ENCODE measurements around the gene MEX3A. TPM values are rescaled to one million over a fixed set of nuclear protein-coding genes. Genes with fewer than 3 reads are reported as not detected.

MEX3A gene
- total RNA-seq, 1 experiment from 2014 or later, result 90.0 TPM

DNA sequence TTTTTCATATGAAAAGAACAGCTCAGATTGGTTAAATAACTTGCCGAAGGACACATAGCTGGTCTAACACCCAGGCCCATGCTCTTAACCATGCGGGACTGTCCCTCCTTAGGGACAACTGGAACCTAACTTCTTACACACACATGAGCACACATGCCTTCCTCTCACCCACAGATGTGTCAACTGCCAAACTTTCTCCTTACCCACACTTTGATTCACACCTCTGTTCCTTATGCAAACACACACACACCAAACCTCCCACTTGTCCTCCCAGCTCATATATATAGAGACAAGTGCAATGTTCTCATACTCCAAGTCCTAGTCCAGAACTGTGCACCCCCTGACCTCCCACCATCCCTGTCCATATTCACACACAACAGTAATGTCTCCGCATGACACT, 17.1 kb downstream of the MEX3A start:
- Histone ChIP-seq H3K27ac (ENCODE audit: low read depth, low read length, poor library complexity, severe bottlenecking) (no peak overlapping the region), H3K4me1 (ENCODE audit: insufficient read depth, low read length, poor library complexity, severe bottlenecking) (peaks cover 11% of the 10 kb centered on the region), H3K4me3 (ENCODE audit: low read depth, low read length, poor library complexity, severe bottlenecking) (no peak overlapping the region), H3K27me3 (replicated peaks; ENCODE audit: insufficient read depth, low read depth, low read length, poor library complexity) (no peaks in the 10 kb centered on the region), H3K36me3 (ENCODE audit: insufficient read depth, low read length, poor library complexity, severe bottlenecking) (no peaks in the 10 kb centered on the region), H3K9me3 (ENCODE audit: low read depth, low read length, poor library complexity, severe bottlenecking) (no peaks in the 10 kb centered on the region)
- intact Hi-C loops (cut with micrococcal nuclease; ENCODE audit: unreplicated experiment), result loop anchor here (5.0 kb wide), 1 partner anchor 128 kb away; no protein-coding TSS in a partner anchor
- TF ChIP-seq, protein P1, sequence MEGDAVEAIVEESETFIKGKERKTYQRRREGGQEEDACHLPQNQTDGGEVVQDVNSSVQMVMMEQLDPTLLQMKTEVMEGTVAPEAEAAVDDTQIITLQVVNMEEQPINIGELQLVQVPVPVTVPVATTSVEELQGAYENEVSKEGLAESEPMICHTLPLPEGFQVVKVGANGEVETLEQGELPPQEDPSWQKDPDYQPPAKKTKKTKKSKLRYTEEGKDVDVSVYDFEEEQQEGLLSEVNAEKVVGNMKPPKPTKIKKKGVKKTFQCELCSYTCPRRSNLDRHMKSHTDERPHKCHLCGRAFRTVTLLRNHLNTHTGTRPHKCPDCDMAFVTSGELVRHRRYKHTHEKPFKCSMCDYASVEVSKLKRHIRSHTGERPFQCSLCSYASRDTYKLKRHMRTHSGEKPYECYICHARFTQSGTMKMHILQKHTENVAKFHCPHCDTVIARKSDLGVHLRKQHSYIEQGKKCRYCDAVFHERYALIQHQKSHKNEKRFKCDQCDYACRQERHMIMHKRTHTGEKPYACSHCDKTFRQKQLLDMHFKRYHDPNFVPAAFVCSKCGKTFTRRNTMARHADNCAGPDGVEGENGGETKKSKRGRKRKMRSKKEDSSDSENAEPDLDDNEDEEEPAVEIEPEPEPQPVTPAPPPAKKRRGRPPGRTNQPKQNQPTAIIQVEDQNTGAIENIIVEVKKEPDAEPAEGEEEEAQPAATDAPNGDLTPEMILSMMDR (conservative IDR thresholded peaks at IDR 0.05; ENCODE audit: low read depth, low read length), result no peak
- no peak for TF ChIP-seq EZH2 (IDR thresholded peaks at IDR 0.05; ENCODE audit: borderline replicate concordance, low read depth, low read length, poor library complexity, severe bottlenecking)
- no TSS peak for BruUV-seq (replicated peaks)
- ChIA-PET CTCF (interaction anchor here (2.1 kb wide), 1 partner anchor 127 kb away, joined by 17 read pairs; no protein-coding TSS in a partner anchor), POLR2A (ENCODE audit: low non-redundant PET) (no interaction called here)
- no peak for DNase-seq (ENCODE audit: low spot score)

DNA sequence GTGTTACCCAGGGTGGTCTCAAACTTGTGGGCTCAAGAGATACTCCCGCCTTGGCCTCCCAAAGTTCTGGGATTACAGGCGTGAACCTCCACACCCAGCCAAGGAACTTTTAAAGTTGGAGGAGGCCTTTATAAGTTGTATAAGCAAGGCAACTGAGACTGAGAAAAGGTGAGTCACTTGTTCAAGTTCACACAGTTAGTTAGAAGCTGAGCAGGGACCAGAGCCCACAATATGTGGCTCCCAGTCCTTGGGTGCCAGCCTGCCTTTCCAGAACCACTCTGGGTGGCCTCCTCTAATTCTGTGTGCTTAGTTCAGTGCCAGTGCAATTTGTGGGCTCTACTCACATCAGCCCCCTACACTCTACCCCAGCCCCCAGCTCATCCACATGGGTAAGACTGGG, 17.6 kb downstream of the MEX3A start:
- no peaks in the 10 kb centered on the region for H3K27me3 ChIP-seq (replicated peaks; ENCODE audit: insufficient read depth, low read depth, low read length, poor library complexity)
- no peaks in the 10 kb centered on the region for H3K9me3 ChIP-seq (ENCODE audit: low read depth, low read length, poor library complexity, severe bottlenecking)
- intact Hi-C loops (cut with micrococcal nuclease; ENCODE audit: unreplicated experiment), result loop anchor here (5.0 kb wide), 1 partner anchor 127 kb away; no protein-coding TSS in a partner anchor
- H3K4me1 ChIP-seq (ENCODE audit: insufficient read depth, low read length, poor library complexity, severe bottlenecking), result peaks cover 11% of the 10 kb centered on the region
- no peak overlapping the region for H3K4me3 ChIP-seq (ENCODE audit: low read depth, low read length, poor library complexity, severe bottlenecking)
- no TSS peak for BruUV-seq (replicated peaks)
- POLR2A ChIA-PET (ENCODE audit: low non-redundant PET), result no interaction called here
- TF ChIP-seq EZH2 (IDR thresholded peaks at IDR 0.05; ENCODE audit: borderline replicate concordance, low read depth, low read length, poor library complexity, severe bottlenecking), result no peak
- TF ChIP-seq, protein P1 (conservative IDR thresholded peaks at IDR 0.05; ENCODE audit: low read depth, low read length), result no peak
- H3K36me3 ChIP-seq (ENCODE audit: insufficient read depth, low read length, poor library complexity, severe bottlenecking), result no peaks in the 10 kb centered on the region
- DNase-seq (ENCODE audit: low spot score), result no peak
- no peak overlapping the region for H3K27ac ChIP-seq (ENCODE audit: low read depth, low read length, poor library complexity, severe bottlenecking)
- CTCF ChIA-PET, result interaction anchor here (2.1 kb wide), 1 partner anchor 126 kb away, joined by 17 read pairs; no protein-coding TSS in a partner anchor

GRCh38 chr1:156063997-156064285, 18.3 kb downstream of the MEX3A start:
- CTCF ChIA-PET, result interaction anchor here (0.6 to 0.7 kb wide), 2 partner anchors 56 to 81 kb away, joined by 4 to 10 read pairs; no protein-coding TSS in a partner anchor
- H3K4me1 ChIP-seq (ENCODE audit: insufficient read depth, low read length, poor library complexity, severe bottlenecking), result peaks cover 11% of the 10 kb centered on the region
- TF ChIP-seq, protein P1 (conservative IDR thresholded peaks at IDR 0.05; ENCODE audit: low read depth, low read length), result no peak
- TF ChIP-seq EZH2 (IDR thresholded peaks at IDR 0.05; ENCODE audit: borderline replicate concordance, low read depth, low read length, poor library complexity, severe bottlenecking), result no peak
- no peaks in the 10 kb centered on the region for H3K36me3 ChIP-seq (ENCODE audit: insufficient read depth, low read length, poor library complexity, severe bottlenecking)
- H3K4me3 ChIP-seq (ENCODE audit: low read depth, low read length, poor library complexity, severe bottlenecking), result no peak overlapping the region
- no peaks in the 10 kb centered on the region for H3K9me3 ChIP-seq (ENCODE audit: low read depth, low read length, poor library complexity, severe bottlenecking)
- no peak for DNase-seq (ENCODE audit: low spot score)
- no TSS peak for BruUV-seq (replicated peaks)
- intact Hi-C loops (cut with micrococcal nuclease; ENCODE audit: unreplicated experiment), result no loop called here
- no peak overlapping the region for H3K27ac ChIP-seq (ENCODE audit: low read depth, low read length, poor library complexity, severe bottlenecking)
- POLR2A ChIA-PET (ENCODE audit: low non-redundant PET), result no interaction called here
- H3K27me3 ChIP-seq (replicated peaks; ENCODE audit: insufficient read depth, low read depth, low read length, poor library complexity), result no peaks in the 10 kb centered on the region
